HG03135 (cell line): ENCODE measurements around the gene ATP2B3.

ENCODE experiments used
- ATAC-seq: cut with Tn5 transposase; IDR thresholded peaks from one replicate; pipeline ENCODE4 v1.9.1; 2021; ENCODE audit warnings: mild to moderate bottlenecking, moderate library complexity; ENCODE audit not compliant: unreplicated experiment

ATP2B3 gene

GRCh38 chrX:153631907-153632594 lies 114.6 kb downstream of the ATP2B3 start:
- no peak for ATAC-seq
